ENCODE measurements around the gene GRHL1.

The GRHL1 gene

GRCh38 chr2:9952856-9953503, 1.5 kb downstream of the GRHL1 start:
- DNase-seq = no peak
- Histone ChIP-seq H3K27ac (no peak overlapping the region), H3K4me3 (no peak overlapping the region), H3K4me1 (peaks cover 0 to 16% (median 9%) of the 10 kb centered on the region in 4 donors), H3K36me3 (no peaks in the 10 kb centered on the region), H3K9me3 (no peaks in the 10 kb centered on the region), H3K27me3 (no peaks in the 10 kb centered on the region)
- TF ChIP-seq, protein P1, sequence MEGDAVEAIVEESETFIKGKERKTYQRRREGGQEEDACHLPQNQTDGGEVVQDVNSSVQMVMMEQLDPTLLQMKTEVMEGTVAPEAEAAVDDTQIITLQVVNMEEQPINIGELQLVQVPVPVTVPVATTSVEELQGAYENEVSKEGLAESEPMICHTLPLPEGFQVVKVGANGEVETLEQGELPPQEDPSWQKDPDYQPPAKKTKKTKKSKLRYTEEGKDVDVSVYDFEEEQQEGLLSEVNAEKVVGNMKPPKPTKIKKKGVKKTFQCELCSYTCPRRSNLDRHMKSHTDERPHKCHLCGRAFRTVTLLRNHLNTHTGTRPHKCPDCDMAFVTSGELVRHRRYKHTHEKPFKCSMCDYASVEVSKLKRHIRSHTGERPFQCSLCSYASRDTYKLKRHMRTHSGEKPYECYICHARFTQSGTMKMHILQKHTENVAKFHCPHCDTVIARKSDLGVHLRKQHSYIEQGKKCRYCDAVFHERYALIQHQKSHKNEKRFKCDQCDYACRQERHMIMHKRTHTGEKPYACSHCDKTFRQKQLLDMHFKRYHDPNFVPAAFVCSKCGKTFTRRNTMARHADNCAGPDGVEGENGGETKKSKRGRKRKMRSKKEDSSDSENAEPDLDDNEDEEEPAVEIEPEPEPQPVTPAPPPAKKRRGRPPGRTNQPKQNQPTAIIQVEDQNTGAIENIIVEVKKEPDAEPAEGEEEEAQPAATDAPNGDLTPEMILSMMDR (IDR thresholded peaks at IDR 0.05) = no peak
- intact Hi-C loops (cut with DNase I; ENCODE audit: low total_unique reads) = loop anchor here (10.0 kb wide), 1 partner anchor 108 kb away; the partner anchor contains the start of gene TAF1B

- Histone ChIP-seq H3K9me3 (no peaks in the 10 kb centered on the region), H3K4me3 (no peak overlapping the region), H3K27me3 (no peaks in the 10 kb centered on the region), H3K36me3 (no peaks in the 10 kb centered on the region), H3K27ac (no peak overlapping the region), H3K4me1 (peaks cover 0 to 16% (median 9%) of the 10 kb centered on the region in 4 donors)
- DNase-seq = no peak
- TF ChIP-seq, protein P1 (IDR thresholded peaks at IDR 0.05) = no peak
- intact Hi-C loops (cut with DNase I; ENCODE audit: low total_unique reads) = loop anchor here (10.0 kb wide), 1 partner anchor 109 kb away; the partner anchor contains the start of gene TAF1B
These were observed 2.6 kb downstream of the GRHL1 start for GRCh38 chr2:9954136-9954535.

- peaks cover 0 to 8% (median 0%) of the 10 kb centered on the region in 3 donors for H3K36me3 ChIP-seq
- no peaks in the 10 kb centered on the region for H3K9me3 ChIP-seq
- TF ChIP-seq, protein P1 (IDR thresholded peaks at IDR 0.05) = no peak
- no peaks in the 10 kb centered on the region for H3K27me3 ChIP-seq
- H3K27ac ChIP-seq = no peak overlapping the region
- DNase-seq = no peak
- H3K4me3 ChIP-seq = no peak overlapping the region
- intact Hi-C loops (cut with DNase I; ENCODE audit: low total_unique reads) = loop anchor here (10.0 kb wide), 1 partner anchor 113 kb away; the partner anchor contains the start of gene TAF1B
- no peaks in the 10 kb centered on the region for H3K4me1 ChIP-seq
These were observed 6.6 kb downstream of the GRHL1 start for GRCh38 chr2:9958057-9958456.

DNA sequence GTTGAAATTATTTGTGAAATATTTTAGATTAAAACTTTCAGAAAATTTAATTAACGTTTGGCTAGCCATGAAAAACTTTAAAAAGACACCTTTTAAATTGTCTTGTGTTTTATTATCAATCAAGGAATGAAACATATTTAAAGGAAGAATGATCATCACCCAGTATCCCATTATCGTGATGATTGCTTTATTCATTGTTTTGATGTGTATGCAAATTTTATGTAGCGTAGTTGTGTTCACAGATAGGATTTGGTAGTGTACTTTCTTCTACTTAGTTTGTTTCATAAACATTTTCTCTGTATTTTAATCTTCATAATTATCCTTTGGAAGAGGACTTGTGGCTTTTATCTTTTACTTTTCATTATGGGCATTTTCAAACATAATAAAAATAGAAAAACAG, 7.8 kb downstream of the GRHL1 start:
- no peaks in the 10 kb centered on the region for H3K27me3 ChIP-seq
- intact Hi-C loops (cut with DNase I; ENCODE audit: low total_unique reads) = loop anchor here (10.0 kb wide), 1 partner anchor 114 kb away; the partner anchor contains the start of gene TAF1B
- DNase-seq = no peak
- TF ChIP-seq, protein P1 (IDR thresholded peaks at IDR 0.05) = no peak
- no peaks in the 10 kb centered on the region for H3K9me3 ChIP-seq
- H3K36me3 ChIP-seq = peaks cover 0 to 8% (median 0%) of the 10 kb centered on the region in 3 donors
- no peaks in the 10 kb centered on the region for H3K4me1 ChIP-seq
- H3K27ac ChIP-seq = no peak overlapping the region
- no peak overlapping the region for H3K4me3 ChIP-seq

- Histone ChIP-seq H3K4me3 (no peak overlapping the region), H3K27ac (no peak overlapping the region), H3K36me3 (peaks cover 0 to 8% (median 0%) of the 10 kb centered on the region in 3 donors), H3K4me1 (no peaks in the 10 kb centered on the region), H3K27me3 (no peaks in the 10 kb centered on the region), H3K9me3 (no peaks in the 10 kb centered on the region)
- no peak for DNase-seq
- intact Hi-C loops (cut with DNase I; ENCODE audit: low total_unique reads) = no loop called here
- TF ChIP-seq, protein P1 (IDR thresholded peaks at IDR 0.05) = no peak
These were observed 9.5 kb downstream of the GRHL1 start for GRCh38 chr2:9961013-9961412.
